Pons (tissue), 1 donor: Measurements from ENCODE around the gene ADORA1.

ENCODE experiments used
- DNase-seq: peaks from one replicate; pipeline ENCODE4 v3.0.0-alpha.2; 2016; ENCODE audit warnings: low spot score

ADORA1 gene

DNA sequence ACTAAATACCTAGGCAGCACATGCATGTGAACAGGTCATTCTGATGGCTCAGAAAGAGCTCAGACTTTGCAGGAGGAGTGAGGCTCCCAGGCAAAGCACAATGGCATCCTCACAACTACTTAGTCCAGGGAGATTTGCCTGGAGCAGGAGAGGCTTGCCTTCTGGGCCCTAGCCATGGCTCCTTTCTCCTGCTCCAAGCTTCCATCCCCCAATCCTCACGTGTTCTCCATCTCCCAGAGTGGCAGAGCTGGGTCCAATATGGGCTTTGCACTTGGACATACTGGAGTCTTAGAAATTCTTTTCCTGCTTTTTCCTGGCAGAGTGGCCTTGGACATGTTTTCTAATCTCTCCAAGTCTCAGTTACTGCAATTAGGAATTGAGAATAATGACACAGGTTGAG is 32.3 kb downstream of the ADORA1 start:
- DNase-seq, result no peak

DNA sequence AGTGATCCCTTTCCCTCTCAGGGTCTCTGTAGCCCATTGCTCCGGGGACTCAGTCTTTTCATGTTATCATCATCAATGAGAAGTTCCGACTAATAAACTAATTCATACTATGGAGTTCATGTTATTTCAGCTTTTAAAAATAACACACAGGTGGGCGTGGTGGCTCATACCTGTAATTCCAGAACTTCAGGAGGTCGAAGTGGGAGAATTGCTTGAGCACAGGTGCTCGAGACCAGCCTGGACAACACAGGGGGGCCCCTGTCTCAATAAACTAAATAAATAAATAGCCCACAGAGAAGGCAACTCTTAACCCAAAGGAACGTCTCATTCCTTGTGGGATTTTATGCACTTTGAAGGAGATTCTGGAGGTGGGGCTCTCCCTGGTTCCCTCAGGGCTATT is 33.6 kb downstream of the ADORA1 start:
- DNase-seq, result no peak

DNA sequence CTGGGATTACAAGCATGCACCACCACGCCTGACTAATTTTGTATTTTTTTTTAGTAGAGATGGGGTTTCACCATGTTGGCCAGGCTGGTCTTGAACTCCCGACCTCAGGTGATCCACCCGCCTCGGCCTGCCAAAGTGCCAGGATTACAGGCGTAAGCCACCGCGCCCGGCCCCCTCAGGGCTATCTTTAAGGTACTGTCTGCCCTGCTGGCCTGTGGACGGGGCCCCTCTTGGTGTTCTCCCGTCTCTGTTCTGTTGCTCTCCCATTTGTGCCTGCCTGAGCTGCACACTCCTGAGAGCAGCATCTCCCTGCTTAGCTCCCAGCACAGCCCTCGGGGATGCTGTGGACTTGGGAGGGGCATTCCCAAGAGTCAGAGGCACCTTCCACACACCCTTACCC is 34.2 kb downstream of the ADORA1 start:
- DNase-seq, result no peak

GRCh38 chr1:203162403-203162802 is 34.9 kb downstream of the ADORA1 start:
- no peak for DNase-seq

- peak; percentile 58 for DNase-seq
These were observed 36.5 kb downstream of the ADORA1 start for GRCh38 chr1:203163891-203164635.

DNA sequence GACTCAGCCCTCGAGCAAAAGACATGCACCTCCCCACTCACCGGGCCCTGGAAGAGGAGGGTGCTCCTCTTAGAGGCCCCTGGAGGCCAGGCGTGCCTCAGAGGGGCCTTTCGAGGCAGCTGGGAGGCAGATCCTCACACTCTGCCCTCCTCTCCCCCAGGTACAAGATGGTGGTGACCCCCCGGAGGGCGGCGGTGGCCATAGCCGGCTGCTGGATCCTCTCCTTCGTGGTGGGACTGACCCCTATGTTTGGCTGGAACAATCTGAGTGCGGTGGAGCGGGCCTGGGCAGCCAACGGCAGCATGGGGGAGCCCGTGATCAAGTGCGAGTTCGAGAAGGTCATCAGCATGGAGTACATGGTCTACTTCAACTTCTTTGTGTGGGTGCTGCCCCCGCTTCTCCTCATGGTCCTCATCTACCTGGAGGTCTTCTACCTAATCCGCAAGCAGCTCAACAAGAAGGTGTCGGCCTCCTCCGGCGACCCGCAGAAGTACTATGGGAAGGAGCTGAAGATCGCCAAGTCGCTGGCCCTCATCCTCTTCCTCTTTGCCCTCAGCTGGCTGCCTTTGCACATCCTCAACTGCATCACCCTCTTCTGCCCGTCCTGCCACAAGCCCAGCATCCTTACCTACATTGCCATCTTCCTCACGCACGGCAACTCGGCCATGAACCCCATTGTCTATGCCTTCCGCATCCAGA is 37.7 kb downstream of the ADORA1 start:
- no peak for DNase-seq

DNA sequence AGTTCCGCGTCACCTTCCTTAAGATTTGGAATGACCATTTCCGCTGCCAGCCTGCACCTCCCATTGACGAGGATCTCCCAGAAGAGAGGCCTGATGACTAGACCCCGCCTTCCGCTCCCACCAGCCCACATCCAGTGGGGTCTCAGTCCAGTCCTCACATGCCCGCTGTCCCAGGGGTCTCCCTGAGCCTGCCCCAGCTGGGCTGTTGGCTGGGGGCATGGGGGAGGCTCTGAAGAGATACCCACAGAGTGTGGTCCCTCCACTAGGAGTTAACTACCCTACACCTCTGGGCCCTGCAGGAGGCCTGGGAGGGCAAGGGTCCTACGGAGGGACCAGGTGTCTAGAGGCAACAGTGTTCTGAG is 38.3 kb downstream of the ADORA1 start:
- DNase-seq, result no peak

- no peak for DNase-seq
These were observed 38.8 kb downstream of the ADORA1 start for GRCh38 chr1:203166192-203166940.

- no peak for DNase-seq
These were observed 39.7 kb downstream of the ADORA1 start for GRCh38 chr1:203167026-203167912.

- no peak for DNase-seq
These were observed 40.3 kb downstream of the ADORA1 start for GRCh38 chr1:203167913-203168200.

DNA sequence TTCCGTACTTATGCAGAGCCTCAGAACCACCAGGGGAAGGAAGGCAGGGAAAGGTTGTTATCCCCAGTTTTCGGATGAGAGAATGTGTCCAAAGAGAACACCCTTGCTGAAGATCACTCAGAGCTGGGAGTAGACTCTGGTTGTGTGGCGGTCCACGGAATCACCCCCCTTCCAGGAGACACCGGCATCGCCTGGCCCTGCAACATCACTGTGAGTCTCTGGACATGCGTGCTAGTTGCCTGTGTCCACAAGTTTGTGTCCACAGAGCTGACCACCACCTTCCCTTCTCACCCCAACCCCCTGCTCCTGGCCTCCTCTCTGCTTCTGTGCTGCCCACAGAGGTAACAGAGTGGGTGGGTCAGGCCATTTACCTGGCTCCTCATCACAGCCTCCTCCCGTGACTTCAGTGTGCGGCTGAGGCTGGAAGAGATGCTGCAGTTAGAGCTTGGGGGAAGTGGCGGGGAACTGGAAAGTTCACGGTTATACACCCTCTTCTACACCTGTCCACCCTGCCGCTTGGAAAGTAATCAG is 40.8 kb downstream of the ADORA1 start:
- DNase-seq, result no peak

DNA sequence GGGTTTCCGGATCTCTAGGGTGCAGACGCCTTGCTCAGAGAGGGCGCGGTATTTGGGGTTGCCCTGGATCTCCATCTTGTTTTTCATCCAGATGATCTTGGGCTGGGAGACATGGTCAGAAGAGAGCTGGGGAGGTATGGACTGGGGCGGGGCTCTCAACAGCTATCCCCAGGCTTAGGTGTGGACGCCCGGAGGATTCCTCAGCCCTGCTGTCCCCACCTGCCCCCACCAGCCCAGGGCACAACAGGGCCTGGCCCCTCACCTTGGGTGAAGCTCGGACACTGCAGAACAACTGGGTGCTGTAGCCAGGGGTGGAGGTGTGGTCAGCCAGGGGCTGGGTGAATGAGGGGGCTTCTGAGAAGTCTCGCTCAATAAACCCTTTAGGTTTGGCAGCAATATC is 41.5 kb downstream of the ADORA1 start:
- DNase-seq, result no peak

DNA sequence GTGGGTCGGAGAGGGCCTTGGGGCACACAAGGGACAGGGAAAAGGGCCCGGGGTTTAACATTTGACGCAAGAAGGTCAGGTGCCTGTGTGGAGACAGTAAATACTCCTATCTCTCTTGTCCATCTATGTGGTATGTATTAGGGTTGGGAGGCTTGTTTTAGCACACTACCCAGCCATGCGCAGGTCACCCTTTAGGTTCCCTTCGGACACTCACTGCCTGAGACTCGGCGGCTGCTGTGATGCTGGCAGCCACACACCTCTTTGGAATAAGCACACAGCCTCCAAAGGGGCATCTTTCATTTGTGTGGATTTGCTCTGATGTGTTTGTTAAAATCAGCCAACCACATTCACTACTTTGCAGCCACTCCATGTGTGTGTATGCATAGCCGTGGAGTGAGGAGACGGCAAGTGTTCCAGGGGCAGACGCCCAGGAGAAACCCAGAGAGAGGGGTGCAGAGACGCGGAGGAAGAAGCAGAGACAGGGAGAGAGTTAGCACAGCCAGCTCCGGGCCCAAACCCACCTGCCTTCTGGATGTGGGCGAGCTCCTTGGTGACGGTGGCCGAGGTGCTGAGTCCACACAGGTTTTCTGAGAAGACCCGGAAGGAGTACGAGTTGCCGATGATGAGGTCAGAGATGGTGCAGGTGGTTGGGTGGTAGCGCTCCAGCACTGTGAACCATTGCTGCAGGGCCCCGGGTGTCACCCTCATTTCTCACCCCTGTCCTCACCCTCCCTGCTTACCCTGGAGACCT is 42.4 kb downstream of the ADORA1 start:
- DNase-seq, result no peak

- DNase-seq, result no peak
These were observed 43.3 kb downstream of the ADORA1 start for GRCh38 chr1:203170625-203171330.

GRCh38 chr1:203171341-203172183 is 44.0 kb downstream of the ADORA1 start:
- DNase-seq, result no peak

GRCh38 chr1:203172184-203173010 is 44.9 kb downstream of the ADORA1 start:
- peak; percentile 65 for DNase-seq

DNA sequence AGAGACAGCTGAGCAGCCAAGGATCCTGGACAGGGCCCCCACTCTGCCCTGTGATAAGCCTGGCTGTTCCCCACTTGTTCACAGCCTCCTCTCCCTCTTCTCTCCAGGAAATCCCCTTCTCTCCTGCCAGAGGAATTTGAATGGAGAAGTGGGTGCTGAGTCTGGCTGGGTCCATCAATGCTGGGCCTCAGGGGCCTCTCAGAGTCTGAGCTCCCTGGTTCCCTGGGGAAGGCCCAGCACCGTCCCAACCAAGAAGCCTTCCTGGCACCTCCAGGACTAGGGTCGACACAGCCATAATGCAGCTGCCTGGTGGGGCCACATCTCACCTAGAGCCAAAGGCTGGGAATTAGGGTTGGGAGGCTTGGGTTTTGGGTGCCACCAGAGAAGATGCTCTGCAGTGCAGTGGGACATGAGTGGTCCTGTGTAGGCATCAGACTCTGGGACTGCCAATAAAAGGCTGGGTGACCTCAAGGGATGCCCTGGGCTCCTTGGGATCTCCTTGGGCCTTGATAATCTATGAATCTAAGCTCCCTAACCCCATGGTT is 45.6 kb downstream of the ADORA1 start:
- no peak for DNase-seq

- DNase-seq, result no peak
These were observed 46.0 kb downstream of the ADORA1 start for GRCh38 chr1:203173566-203173965.
